DMS 273 (cell line): ENCODE data around the gene FBXO42.

Experiments
- DNase-seq: peaks from one replicate; lab custom pipeline; 2025; ENCODE audit not compliant: unreplicated experiment; lab: John Stamatoyannopoulos, UW

FBXO42 gene

DNA sequence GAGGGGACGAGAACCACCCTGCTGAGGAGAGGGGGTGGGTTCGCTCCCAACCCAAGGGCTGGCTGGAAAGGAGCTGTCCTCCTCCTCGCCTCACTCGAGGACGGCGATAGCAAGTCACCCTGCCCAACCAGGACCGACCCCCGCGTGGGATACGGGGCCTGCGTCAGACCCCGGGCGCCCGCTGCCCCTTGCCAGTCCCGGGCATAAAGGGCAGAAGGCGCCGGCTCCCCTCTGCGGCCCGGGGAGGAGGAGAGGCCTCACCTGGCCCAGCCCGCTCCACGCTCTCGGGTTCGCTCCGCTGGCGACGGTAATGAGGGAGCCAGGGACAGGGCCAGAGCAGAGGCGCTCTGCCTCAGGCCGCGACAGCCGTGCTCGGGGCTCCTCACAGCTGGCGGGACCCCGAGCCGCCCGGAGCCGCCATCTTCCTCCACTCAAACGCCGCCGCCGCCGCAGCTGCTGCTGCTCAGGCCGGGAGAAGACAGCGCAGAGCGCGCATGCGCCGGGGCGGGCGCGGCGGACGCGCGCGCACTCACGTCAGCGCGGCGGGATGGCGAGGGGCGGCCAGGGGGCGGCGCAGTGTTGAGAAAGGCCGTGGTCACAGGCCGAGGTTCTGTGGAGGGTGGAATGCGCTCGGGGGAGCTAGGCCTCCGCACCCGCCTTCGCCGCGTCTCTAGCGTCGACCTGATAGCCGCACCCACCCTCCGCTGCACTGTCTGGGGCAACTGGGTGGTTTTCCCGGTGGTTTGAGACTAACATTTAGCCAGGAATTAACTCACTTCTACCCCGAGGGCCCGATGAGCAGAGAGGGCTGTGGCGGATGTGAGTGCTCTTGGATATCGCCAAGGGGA, at the start of gene FBXO42:
TSS of gene FBXO42 (minus strand) at position 487 of the 848 bp plus-strand sequence. CDS start 37,062 bp downstream, outside the sequence.
- DNase-seq, result peak; percentile 97

DNA sequence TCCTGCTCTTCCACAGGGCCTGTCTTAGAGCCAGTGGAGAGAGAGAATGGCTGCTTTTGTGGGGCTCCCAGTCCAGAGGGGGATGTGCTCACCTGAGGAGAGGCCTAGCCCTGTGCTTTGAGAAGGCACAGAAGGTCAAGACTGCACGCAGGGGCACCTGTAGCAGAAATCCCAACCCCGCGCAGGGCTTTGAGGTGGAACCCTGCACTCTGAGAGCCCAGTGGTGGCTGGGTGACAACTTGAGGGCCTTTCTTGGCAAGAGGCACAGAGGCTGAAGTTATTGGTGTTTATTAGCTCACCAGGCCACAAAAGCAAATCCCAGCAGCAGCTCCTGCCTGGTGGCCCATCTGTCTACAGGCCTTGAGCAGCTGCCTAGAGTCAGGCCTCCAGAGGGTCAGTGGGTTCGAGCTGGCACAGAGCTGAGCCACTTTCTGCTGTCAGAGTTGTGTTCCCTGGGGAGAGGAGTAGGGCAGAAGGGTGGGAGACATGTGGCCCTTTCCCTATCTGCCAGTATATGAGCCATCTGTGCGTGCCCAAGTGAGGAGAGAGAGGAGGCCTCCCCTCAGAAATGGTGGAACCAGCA, 46.2 kb upstream of the FBXO42 start:
- DNase-seq, result peak; percentile 97

DNA sequence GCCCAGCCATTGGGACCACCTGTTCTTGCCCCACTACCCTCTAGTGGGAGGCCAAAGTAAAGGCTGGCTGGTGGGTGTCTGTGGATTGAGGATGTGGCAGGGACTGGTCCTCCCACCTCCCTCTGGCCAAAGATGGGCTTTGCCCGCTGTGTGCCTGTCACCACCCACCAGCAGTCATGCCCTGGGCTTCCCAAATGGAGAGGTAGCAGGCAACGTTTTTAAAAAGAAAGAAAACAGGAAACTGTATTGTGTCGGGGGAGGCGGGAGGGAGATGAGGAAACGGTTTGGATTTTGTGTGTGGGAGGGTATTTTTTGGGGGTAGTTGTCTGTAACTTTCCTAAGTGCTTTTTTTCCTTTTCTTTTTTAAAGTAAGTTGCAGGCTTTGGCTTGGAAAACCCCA, 44.8 kb upstream of the FBXO42 start:
- no peak for DNase-seq

DNA sequence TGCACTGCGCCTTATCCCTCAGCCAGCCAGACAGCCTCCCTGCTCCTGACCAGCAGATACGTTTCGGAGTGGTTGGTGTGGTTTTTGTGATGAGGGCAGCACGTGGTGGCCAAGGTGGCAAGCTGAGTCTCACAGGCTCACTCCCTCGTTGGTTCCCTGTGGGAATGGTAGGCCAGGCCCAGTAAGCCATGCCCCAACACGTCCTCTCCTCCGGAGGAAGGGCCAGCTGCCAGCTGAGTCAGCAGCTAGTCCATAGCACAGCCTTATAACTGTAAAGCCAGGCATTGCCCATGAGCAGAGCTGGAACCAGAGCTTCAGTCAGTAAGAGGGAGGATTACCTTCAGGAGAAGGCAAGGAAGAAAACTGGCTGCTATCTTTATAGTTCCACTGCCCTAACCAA, 44.3 kb upstream of the FBXO42 start:
- DNase-seq, result peak; percentile 94

DNA sequence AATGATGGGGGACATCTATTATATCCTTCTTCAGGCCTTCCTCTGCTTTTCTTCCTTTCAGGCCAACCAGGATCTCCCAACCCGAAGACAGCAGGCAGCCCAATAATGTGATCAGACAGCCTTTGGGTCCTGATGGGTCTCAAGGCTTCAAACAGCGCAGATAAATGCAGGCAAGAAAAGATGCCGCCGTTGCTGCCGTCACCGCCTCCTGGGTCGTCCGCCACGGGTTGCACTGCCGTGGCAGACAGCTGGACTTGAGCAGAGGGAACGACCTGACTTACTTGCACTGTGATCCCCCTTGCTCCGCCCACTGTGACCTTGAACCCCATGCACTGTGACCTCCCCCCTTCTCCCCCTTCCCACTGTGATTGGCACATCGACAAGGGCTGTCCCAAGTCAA, 42.7 kb upstream of the FBXO42 start:
- DNase-seq, result no peak

DNA sequence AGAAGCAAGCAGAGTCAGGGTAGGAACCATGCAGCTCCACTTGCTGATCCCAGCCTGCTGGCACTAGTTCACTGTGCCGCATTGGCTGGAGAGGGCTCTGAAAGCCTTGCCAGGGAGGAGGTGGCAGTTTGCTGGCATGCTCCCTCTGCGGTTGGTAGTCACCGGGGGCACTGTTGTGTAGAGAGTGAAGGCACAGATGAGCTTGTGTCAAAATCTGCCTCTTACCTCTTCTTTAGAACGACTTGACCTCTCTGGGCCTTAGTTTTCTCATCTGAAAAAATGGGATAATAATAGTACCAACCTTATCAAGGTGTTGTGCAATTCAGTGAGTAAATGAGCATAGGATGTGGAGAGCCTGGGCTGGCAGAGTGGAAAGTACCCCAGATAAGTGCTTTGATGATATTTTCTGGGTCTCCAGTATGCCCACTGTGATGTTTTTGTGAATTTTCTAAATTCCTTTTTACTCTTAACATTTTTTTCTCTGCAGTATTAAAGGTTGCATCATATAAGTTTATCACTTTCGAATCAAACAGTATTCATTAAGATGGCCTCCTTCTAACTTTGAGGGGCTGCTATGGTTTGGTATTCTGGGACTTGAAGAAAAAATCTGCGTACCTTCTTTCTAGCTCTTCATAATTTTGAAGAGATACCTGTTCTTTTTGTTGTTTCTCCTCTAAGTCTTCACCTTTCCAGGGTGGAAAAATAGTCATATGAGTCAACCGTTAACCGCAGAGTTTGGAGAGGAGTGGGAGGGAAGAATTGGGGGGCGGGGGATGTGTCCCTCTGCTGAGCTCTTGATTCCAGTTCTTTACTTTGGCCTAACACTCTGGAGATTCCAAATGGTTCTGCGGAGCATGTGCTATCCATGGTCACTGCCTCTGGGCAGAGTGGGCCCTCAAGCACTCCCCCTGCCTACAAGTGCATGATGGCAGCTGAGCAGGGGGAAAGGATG, 41.6 kb upstream of the FBXO42 start:
- DNase-seq, result peak; percentile 29

DNA sequence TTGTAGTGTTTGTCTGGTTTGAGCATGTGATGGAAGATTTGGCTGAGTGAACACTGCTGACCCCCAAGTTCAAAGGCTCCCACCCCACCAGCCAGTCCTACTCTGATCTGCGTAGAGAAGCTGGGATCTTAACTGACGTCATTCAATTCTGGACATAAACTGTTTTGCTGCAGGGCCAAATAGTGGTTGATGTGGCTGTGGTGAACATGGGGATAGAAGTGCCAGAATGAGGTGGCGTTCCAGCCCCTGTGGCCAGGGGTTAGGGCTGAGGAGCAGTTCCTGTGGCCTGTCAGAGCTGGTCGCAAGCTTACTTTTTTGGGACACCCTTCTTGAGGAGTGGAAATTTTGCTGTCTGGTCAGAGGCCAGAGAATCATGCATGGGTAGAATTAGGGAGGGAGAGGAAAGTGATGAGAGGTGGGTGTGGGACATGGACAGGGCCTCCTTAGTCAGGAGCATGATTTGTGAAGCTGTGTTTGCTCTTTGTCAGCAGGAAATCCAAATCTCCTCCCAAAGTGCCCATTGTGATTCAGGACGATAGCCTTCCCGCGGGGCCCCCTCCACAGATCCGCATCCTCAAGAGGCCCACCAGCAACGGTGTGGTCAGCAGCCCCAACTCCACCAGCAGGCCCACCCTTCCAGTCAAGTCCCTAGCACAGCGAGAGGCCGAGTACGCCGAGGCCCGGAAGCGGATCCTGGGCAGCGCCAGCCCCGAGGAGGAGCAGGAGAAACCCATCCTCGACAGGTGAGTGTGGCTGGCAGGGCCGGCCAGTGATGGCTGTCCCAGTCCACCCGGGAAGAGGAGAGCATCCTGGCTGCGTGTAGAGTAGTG, 40.7 kb upstream of the FBXO42 start:
- DNase-seq, result no peak

DNA sequence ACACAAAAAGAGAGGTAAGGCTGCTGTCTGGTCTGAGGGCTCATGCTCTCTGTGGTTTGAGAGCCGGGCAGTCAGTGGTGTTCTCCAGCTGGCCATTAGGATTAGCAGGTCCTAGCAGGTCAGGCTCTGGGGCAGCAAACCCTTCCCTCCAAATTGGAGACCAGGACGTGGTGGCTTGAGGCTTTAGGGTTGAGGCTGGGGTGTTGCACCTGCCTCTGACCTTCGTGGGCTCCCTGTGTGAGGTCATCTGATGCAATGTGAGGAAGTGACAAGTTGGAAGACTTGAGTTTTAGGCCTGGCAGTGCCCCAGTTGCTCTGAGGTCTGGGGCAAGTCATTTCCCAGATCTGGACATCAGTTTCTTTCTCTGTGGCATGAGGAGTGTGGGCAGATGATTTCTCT, 39.1 kb upstream of the FBXO42 start:
- no peak for DNase-seq

DNA sequence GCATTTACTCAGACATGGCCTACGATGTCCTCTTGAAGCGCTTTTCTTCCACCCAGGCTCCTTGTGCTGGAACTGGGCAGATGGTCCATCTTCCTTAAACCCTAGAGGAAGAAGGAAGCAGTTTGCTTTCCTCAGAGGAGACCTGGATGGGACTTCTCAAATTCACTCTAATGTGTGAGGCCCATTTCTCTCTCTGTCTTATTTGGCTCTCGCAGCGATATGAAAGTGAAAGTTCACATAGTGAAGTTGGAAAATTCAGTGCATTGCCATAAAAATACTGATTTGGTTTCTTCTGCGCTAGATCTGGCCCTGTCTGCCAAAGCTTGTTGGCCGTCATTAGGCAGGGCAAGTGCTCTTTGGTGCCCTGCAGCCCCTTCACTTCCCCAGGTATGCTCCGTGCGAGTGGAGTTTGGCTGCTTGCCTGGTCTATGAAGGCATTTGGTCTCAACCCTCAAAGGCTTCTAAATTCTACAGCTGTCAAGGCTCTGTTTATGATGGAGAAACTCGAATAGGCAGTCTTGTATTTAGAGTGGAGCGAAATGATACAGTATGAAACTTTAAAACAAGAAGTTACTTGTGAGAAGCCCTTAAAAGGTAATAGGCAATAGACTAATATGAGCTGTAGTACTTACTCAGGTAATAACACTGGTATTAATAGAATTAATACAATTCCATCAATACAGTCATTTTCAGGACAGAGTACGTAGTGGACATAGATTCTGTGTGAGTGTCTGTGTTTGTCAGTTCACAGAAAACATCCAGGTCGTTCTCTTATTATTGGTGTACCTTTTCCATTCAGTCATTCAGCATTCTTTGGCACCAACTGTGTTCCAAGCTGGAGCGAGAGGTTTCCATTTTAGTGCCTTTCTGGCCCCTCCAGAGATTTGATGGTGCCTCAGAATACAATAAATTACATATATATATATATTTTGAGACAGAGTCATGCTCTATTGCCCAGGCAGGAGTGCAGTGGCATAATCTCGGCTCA, 35.2 kb upstream of the FBXO42 start:
- peak; percentile 48 for DNase-seq

DNA sequence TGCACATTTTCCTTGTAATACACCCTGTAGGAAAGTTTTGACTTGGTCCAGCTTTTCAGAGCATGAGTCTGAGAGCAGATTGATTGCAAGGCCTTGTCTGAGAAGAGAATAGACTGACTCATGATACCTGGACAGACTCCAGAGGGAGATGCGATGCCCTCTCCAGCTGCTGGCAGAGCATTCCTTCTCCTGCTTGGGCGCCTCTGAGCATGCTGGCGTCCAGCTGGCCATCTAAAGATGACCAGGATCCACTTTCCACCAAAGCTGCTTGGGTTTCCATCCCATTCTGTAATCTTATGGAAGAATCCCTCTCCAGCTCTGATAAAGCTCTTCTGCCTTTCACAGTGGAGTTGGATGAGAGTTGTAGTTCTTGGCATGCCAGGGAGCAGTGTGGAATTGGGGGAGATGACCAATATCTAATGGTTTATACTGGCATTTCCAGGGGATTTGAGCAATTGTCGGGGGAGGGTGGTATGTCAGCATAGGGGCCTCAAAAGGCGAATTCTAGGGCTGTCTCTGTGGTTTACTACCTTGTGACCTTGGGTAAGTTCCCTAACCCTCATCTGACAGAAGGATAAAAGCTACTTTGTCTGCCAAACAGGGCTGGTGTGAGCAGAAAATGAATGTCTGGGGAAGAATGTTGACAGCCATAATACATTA, 34.3 kb upstream of the FBXO42 start:
- DNase-seq, result peak; percentile 71

DNA sequence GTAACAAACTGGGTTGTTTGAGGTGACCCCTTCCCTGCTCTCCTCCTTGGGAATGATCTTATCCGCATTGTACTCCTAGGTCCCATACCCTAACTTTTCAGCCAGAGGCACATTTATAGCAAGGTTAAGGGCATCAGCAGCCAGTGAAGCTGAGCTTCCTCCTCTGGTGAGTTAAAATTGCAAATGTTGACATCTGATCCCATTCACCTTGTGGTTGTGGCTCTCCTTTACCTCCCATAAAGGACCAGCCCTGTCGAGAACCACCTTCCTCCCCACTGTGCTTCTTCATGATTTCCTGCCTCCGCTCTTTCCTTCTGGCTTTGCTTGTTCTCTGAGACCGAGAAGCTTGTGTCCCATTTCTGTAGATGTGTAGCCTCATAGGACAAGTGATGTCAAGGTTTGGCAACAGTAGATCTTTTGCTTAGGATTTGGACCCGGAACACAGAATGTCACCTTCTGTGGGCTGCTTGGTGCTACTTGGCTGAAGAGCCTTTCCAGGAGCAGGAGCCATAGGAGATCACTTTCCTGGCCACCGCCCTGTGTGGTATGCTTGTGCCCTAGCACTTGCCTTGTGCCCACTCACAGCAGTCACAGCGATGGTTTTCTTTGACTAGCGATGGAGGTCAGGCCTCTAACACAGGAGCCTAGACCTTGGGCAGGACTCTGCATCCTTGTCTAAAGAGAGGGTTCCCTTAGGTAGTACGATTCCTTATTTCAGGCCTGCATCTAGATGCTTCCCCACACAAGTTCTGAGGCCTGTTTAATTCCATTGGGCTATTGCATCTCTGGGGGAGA, 33.6 kb upstream of the FBXO42 start:
- no peak for DNase-seq

DNA sequence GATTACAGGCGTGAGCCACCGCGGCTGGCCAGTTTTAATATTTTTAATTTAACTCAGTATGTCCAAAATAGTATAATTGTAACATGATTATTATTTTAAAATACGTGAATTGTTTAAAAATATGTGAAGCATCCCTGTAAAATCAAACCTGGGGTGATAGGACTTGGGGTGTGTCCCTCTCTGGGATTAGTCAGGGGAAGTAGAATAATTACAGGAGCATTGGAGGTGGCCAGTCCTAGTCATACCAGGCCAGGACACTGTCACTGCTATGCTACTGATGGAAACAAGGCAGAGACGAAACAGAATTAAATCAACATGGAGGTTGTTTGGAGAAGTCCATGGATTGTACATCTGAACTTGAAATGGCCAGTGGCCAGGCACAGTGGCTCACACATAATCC, 31.6 kb upstream of the FBXO42 start:
- DNase-seq, result no peak

DNA sequence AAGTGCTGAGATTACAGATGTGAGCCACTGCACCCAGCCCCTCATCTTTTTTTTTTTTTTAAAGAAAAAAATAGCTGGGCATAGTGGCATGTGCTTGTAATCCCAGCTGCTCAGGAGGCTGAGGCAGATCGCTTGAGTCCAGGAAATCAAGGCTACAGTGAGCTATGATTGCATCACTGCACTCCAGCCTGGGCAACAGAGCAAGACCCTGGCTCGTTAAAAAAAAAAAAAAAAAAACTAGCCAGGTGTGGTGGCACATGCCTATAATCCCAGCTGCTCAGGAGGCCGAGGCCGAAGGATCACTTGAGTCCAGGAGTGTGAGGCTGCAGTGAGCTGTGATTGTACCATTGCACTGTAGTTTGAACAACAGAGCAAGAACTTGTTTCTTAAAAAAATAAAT, 28.6 kb upstream of the FBXO42 start:
- no peak for DNase-seq

DNA sequence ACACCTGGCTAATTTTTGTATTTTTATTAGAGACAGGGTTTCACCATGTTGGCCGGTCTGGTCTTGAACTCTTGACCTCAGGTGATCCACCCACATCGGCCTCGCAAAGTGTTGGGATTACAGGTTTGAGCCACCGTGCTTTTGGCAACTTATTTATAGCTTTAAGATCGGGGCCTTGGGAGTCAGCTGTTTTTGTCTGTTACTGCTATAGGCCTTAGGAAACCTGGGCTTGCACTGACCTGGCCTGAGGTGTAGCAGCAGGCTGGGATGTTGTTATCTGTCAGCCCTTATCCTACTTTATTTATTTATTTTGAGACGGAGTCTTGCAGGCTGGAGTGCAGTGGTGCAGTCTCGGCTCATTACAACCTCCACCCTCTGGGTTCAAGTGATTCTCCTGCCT, 26.2 kb upstream of the FBXO42 start:
- no peak for DNase-seq

DNA sequence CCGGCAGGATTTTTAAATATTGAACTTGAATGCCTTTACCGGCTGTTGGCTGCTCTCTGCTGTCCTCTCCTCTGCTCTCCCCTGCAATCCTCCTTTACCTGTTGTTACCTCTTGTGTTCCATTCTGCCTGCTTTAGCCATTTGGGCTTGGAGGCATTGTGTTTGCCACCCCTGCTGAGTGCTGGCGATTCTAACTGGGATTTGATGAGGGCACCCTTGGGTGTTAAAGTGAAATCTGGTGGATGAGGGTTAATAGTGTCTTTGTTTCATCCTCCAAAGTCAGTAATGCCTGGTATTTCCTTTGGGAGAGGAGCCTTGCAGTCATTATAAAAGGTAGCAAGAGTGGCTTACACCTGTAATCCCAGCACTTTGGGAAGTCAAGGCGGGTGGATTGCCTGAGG, 24.7 kb upstream of the FBXO42 start:
- DNase-seq, result no peak

DNA sequence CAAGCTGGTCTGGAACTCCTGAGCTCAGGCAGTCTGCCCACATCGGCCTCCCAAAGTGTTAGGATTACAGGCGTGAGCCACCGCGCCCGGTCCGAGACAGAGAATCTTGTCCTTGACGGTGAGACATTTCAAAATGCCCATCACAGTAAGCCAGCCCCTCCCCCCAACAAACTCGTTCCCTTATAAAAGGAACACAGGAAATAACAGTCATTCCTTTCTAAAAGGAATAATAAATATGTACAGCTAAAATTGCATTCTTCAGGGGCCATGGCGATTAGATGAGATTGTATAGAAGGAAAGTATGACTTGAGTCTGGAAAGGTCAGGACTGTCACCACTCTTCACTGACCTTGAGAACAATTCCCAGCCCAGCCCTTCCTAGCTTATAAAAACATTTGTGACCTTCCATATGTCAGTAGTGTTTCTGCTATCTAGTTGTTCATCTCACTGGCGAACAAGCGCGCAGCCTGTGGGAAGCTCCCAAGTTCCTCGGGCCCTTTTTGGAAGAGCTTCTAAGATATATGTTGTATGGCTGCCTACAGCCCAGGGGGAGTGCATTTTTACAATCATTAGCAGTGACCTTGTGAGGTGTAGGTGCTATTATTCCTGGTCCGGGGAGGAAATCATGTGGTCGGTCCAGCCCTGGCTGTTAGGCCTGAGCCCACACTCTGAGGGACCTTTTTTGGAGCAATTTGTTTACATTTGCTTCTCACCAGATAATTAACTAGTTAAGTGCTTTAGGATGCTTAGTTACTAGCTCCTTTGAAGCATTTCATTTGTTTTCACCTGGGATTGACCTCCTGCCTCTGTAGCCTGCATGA, 23.5 kb upstream of the FBXO42 start:
- DNase-seq, result no peak

DNA sequence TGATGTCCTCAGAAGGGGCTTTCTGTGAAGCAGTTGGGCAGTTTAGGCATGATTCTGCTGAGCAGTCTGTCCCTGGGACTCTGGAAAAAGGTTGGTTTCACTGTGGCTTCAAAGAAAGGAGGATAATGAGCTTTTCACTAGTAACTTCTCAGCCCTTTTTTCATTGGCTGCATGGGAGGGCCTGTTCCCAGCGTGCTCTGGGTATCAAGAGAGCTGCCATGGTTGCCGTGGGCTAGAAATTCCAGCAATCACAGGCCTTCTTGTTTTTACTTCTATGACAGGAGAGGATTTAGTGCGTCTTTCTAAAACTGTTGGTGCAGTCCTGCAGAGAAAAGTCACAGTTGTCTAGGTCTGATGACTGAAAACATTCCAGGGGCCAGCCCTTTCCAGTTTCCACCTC, 22.0 kb upstream of the FBXO42 start:
- no peak for DNase-seq
